HG03378 (cell line): ENCODE results near the gene HECTD4.

Source experiments
- ATAC-seq: cut with Tn5 transposase; IDR thresholded peaks from one replicate; pipeline ENCODE4 v1.9.1; 2021; ENCODE audit warnings: mild to moderate bottlenecking, moderate library complexity; ENCODE audit not compliant: unreplicated experiment

HECTD4 gene

DNA sequence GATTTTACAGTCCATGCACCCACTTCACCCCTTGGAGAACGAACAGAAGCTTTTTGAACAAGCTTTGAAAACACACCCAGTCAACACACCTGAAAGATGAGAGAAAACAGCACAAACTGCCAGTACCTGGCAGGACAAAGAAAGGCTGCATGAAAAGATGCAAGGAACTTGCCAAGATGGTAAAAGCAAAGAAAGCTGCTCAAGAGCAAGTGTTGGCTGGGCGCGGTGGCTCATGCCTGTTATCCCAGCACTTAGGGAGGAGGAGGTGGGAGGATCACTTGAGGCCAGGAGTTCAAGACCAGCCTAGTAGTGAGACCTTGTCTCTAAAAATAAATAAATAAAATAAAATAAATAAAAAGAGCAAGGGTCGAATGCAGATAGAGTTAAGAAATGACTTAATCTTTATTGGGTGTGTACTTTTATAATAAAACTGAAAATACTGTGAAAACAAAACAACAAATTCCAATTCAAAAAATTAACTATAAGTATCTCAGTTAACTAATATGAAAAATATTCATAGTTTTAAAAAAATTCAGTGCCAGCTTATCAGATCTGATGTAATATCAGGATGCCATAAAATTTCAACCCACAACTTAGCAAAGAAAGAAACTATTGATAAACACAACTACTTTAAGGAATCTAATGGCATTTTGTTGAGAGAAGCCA is 59.2 kb downstream of the HECTD4 start:
- no peak for ATAC-seq

GRCh38 chr12:112322441-112322840 is 59.8 kb downstream of the HECTD4 start:
- no peak for ATAC-seq

DNA sequence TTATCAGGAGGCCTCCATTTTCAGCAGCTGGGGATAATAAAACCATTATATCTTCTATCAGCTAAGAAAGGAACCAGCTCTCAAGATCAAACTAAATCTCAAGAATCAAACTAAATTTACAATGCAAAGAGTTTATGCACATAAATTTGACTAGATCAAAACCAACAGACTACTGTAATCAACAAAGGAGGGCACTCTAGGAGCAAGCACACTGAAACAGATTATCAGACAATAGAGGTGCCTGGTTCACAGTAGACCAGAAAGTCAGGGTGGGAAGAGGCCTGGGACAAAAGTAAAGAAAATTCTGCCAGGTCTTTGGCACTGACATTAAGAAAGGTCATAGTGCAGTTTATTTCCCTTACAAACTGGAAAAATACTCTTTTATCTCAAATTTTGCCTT is 61.0 kb downstream of the HECTD4 start:
- ATAC-seq = no peak

- no peak for ATAC-seq
These were observed 62.8 kb downstream of the HECTD4 start for GRCh38 chr12:112319395-112319794.

DNA sequence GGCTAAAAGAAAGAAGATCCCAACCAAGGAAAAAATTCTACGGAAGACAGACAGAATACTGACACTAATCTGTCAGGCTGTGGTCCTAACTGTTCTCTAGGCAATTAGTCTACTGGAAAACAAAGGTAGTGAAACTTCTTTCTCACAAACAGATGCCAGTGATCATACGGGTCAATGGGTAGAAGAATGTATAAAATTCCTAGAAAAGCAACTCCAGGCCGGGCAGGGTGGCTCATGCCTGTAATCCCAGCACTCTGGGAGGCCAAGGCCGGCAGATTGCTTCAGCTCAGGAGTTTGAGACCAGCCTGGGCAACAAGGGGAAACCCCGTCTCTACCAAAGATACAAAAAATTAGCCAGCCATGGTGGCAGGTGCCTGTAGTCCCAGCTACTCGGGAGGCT is 64.8 kb downstream of the HECTD4 start:
- ATAC-seq = no peak

- ATAC-seq = no peak
These were observed 67.2 kb downstream of the HECTD4 start for GRCh38 chr12:112314981-112315380.

DNA sequence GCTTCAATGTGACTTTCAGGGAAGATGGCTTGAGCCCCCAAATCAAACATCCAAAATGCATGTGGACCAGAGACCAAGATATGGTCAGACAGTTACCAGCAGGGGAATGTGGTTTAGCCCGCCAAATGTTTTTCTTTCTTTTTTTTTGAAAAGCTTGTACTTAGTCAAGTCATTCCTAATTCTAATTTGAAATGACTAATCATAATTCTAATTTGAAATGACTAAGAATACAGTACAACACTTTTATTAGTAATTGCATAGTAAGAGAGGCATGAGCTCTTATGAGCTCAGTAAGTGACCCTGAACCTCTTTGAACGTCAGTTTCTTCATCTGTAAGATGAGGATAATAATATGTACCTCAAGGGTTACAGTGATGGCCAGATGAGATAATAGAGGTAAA is 72.4 kb downstream of the HECTD4 start:
- ATAC-seq = no peak

DNA sequence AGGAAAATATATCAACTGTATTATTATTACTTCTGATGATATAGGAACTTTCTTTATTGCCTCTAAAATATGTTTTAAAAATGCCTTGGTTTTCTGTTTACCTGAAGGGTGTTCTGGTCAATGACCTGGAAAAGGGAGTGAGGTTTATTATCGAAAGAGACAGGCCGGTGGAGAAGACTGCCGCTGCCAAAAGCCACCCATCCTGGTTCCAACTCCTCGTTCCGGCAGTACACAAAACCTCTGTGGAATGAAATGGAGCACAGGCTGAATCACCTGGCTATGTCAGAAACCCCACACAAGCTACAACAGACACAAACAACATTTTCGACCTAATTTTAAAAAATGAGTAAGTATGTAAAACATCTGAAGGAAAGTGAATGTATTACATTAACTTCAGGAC is 73.6 kb downstream of the HECTD4 start:
- ATAC-seq = no peak

GRCh38 chr12:112308161-112308560 is 74.1 kb downstream of the HECTD4 start:
- ATAC-seq = no peak

DNA sequence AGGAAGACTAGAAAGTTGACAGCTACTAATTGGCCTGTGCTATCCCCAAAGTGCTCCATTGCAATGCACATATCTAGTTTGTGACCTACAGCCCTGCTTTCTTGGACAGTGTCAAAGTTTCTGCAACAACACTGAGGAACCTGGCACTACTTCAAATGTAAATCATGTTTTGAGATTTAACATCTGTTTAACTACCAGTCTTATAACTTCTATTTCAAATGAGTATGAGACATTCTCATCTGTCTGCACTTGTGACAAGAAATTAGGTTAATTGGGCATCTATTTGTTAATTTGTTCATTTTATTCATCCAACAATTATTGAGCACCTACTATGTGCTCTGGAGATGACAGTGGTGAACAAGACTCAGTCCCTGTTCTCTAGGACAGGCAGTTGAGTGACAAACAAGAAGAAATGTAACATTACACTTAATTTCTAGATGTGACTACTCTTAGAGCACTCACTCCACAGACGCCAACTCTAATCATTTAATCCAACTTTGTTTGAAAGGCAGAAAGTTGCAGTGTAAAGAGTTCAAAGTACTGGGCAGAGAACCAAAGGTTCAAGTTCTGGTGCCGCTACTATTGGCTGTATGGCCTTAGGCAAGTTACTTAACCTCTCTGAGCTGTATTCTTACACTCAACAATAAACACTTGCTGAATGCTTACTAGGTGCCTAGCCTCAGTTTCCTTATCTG is 74.8 kb downstream of the HECTD4 start:
- ATAC-seq = no peak

- no peak for ATAC-seq
These were observed 76.3 kb downstream of the HECTD4 start for GRCh38 chr12:112305951-112306350.

DNA sequence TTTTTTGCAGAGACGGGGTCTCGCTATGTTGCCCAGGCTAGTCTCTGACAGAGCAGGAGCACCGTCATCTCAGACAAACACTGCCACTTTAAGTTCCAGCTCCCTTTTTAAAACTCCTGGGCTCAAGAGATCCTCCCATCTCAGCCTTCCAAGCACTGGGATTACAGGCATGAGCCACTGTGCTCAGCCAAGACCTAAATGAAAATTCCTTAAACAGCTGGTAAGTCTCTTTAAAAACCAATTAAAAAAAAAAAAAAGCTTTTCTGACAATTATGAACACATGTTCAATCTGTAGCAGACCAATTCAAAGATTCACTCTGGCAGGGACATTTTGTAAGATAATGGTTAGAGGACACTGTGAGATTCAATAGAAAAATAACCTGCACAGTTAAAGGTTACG is 77.8 kb downstream of the HECTD4 start:
- no peak for ATAC-seq

GRCh38 chr12:112303799-112304198 is 78.4 kb downstream of the HECTD4 start:
- no peak for ATAC-seq

DNA sequence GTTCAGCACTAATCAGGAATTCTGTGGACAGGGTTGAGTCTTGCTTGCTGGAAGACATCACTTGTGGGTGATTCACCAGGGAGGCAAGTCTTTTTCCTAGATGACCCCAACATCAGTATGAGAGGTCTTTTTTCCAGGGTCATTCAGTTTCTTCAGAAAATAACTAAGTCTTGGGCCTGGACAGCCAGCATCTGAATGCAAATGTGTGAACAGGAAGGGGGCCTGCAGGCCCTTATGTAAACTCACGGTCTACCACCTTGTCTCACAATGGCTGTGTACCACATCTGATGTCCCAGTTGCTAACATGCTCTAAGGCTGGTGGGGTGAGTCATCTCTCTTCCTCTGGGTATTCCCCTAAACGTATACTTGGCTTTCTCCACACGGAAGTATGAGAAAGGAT is 79.2 kb downstream of the HECTD4 start:
- ATAC-seq = peak; percentile 99

DNA sequence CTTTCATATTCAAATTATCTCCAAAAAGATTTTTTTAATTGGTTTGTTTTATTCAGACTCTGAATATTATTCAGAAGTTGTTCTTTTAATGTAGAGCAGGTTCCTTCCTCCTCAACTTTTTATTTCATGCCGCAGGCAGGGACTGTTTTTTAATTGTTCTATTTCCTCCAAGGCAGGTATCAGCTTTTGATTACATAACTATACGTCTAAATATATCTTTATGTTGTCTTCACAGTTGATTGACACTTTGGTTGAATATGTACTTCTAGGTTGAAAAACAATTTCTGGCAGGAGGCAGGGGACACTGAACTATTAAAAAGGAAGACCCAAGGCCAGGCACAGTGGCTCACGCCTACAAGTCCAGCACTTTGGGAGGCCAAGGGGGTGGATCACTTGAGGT is 82.5 kb downstream of the HECTD4 start:
- no peak for ATAC-seq

DNA sequence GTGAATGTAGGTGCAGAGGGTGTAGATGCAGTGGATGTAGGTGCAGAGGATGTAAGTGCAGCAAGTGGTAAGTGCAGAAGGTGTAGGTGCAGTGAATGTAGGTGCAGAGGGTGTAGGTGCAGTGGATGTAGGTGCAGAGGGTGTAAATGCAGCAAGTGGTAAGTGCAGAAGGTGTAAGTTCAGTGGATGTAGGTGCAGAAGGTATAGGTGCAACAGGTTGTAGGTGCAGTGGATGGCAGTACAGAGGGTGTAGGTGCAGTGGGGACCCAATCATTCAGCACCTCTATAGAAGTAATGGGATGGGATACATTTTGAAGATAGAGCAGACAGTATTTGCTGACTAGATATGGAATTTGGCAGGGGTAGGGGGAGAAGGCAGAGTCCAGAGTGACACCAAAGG is 85.0 kb downstream of the HECTD4 start:
- no peak for ATAC-seq

DNA sequence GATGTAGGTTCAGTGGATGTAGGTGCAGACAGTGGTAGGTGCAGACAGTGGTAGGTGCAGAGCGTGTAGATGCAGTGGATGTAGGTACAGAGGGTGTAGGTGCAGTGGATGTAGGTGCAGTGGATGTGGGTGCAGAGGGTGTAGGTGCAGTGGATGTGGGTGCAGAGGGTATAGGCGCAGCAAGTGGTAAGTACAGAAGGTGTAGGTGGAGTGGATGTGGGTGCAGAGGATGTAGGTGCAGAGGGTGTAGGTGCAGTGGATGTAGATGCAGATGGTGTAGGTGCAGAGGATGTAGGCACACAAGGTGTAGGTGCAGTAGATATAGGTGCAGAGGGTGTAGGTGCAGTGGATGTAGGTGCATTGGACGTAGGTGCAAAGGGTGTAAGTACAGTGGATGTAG is 86.0 kb downstream of the HECTD4 start:
- no peak for ATAC-seq

DNA sequence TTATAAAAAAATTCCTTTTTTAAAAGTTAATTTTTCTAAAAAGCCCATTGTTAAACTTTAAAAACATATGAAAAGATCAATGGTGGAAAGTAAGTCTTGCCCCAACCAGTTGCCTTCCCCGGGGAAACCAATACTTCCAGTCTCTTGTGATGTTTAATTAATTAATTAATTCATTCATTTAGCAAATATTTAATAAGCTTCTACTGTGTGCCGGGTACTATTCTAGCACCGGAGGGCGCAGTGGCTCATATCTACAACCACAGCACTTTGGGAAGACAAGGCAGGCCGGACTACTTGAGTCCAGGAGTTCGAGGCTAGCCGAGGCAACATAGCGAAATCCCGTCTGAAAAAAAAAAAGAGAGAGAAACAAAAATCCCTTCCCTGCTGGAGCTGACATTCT is 87.4 kb downstream of the HECTD4 start:
- no peak for ATAC-seq

- no peak for ATAC-seq
These were observed 93.6 kb downstream of the HECTD4 start for GRCh38 chr12:112288638-112289037.

DNA sequence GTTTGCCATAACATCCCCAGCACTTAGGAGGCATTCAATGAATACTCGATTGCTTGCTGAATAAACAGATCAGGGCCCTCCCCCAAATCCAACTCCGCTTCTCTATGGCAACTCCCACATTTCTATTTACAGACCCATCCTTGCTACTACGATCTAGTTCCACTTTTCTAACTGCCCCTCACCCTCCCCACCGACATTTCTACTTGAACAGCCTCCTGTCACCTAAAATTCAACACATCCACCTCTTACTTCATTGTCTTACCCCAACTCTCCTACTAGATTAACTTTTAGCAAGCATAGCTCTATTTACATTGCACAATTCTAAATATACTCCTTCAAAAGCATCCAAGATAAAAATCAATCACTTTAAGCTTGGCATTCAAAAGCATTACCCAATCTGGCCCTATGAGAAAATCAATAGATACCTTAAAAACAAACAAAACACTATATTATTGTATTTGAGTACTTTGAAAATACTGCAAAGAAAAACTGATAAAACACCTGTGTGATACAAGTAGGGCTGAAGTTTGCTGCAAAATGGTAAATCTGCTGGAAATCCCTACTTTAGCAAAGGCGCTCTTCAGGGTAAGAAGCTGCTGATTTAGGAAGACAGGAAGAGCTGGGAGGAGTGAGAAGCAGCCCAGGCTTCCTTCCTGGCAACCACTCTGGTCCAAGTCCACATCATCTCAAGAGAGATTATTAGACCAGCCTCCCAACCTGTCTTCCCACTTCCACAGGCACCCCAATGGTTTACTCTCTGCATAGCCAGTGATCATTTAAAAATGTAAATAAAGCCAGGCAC is 96.4 kb downstream of the HECTD4 start:
- no peak for ATAC-seq

DNA sequence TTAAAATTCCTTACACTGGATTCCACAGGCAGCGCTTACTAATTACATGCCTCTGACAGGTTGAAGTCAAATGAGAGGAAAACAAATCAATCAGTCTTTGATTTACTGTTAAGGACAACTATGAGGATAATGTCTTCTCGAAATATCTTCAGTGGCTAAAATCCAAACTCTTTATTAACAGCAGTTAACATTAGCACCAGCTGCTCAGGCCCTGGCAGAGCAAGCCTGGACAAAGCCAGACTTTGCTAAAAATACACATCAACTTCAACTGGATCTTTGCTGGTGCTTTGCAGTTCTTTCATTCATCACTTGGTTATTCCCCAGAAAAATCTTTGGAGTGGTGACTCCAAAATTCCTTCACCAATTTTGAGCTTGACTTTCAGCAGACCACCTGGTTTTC is 98.7 kb downstream of the HECTD4 start:
- ATAC-seq = no peak

DNA sequence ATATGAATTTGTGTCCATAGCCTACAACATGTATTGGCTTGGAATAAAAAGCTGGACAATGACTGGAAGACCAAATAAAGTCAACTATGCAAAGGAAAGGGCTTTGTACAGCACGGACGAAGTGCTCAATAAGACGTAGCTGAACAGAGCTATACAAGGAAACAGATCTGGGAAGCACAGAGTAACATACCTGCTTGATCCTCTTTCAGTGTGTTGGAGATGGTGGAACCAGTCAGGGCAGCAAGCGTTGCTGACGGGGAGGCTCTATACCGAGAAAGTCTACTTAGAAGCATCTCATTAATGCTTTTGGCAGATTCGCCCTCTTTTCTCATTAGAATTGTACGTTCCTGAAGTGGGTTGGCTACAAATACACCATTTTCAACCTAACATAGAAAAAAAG is 99.3 kb downstream of the HECTD4 start:
- no peak for ATAC-seq
